DMS79 (cell line): ENCODE results near the gene GPC6.

Source experiments
- DNase-seq: peaks from one replicate; lab custom pipeline; 2025; lab: John Stamatoyannopoulos, UW

GPC6 gene

GRCh38 chr13:93502987-93503615 is 276.5 kb downstream of the GPC6 start:
- DNase-seq = no peak

- DNase-seq = peak; percentile 64
Observed at GRCh38 chr13:93505104-93505952, 278.7 kb downstream of the GPC6 start.

GRCh38 chr13:93511011-93511410 is 284.4 kb downstream of the GPC6 start:
- DNase-seq = no peak

- DNase-seq = no peak
Observed at GRCh38 chr13:93515267-93515666, 288.7 kb downstream of the GPC6 start.

GRCh38 chr13:93517658-93518057 is 291.1 kb downstream of the GPC6 start:
- no peak for DNase-seq

GRCh38 chr13:93521307-93521706 is 294.7 kb downstream of the GPC6 start:
- no peak for DNase-seq

- DNase-seq = no peak
Observed at GRCh38 chr13:93522501-93522900, 295.9 kb downstream of the GPC6 start.

GRCh38 chr13:93525087-93525486 is 298.5 kb downstream of the GPC6 start:
- no peak for DNase-seq

GRCh38 chr13:93527748-93528297 is 301.2 kb downstream of the GPC6 start:
- no peak for DNase-seq

GRCh38 chr13:93529961-93530360 is 303.4 kb downstream of the GPC6 start:
- no peak for DNase-seq

- peak; percentile 73 for DNase-seq
Observed at GRCh38 chr13:93534181-93534700, 307.6 kb downstream of the GPC6 start.

GRCh38 chr13:93535251-93535650 is 308.6 kb downstream of the GPC6 start:
- DNase-seq = no peak

GRCh38 chr13:93539914-93540313 is 313.3 kb downstream of the GPC6 start:
- DNase-seq = no peak

- DNase-seq = no peak
Observed at GRCh38 chr13:93547886-93548285, 321.3 kb downstream of the GPC6 start.

GRCh38 chr13:93549326-93550005 is 322.9 kb downstream of the GPC6 start:
- no peak for DNase-seq

GRCh38 chr13:93550236-93550635 is 323.6 kb downstream of the GPC6 start:
- no peak for DNase-seq

- peak; percentile 71 for DNase-seq
Observed at GRCh38 chr13:93552596-93552995, 326.0 kb downstream of the GPC6 start.

GRCh38 chr13:93554514-93554913 is 327.9 kb downstream of the GPC6 start:
- no peak for DNase-seq

- DNase-seq = no peak
Observed at GRCh38 chr13:93558637-93559036, 332.0 kb downstream of the GPC6 start.

- DNase-seq = peak; percentile 99
Observed at GRCh38 chr13:93559718-93560117, 333.1 kb downstream of the GPC6 start.

- no peak for DNase-seq
Observed at GRCh38 chr13:93561576-93562225, 335.1 kb downstream of the GPC6 start.

- no peak for DNase-seq
Observed at GRCh38 chr13:93562676-93563075, 336.1 kb downstream of the GPC6 start.
